CMK (cell line): ENCODE data around the gene PIK3R2.
"Not testable (repeated sequence)": the region's sequence is repeated elsewhere in the genome, so short reads cannot be mapped to it uniquely, and the experiment has no call there.

Source experiments
- DNase-seq: peaks from one replicate; pipeline ENCODE4 v3.0.0-alpha.2; 2010; ENCODE audit warnings: low read depth

The PIK3R2 gene

DNA sequence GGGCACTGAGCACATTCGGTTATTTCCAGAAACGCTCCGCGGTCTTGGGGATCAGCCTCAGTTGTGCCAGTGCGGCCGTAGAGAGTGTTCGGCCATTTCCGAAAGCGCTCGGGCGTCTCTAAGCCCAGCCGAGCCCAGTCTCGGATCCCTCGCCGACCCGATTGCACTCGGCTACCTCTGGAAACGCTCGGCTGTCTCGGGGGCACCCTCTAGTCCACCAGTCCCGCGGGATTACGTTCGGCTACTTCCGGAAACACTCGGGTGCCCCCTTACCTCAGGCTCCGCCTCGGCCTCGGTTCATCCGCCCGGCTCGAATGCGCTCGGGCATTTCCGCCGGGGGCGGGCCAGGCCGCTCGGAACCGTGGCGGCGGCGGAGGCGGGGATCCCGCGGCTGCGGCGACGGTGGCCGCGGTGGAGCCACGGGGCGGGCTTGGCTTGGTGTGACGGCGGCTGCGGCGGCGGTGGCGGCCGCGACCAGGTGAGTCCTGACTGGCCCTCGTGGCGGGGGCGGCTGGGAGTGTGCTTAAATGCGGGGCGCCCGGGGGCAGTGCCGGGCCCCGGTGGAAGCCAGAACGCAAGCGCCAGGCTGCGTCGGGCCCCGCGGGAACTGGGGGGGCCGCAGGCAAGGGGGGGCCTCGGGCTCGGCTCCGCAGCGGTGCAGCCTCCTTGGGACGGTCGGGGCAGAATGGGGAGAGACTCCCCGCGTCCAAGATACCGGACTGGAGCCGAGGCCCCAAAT lies at the start of gene PIK3R2:
TSS of gene PIK3R2 (plus strand) at position 347 of the 739 bp plus-strand sequence. CDS start 2,717 bp downstream, outside the sequence.
- peak; percentile 85 for DNase-seq

DNA sequence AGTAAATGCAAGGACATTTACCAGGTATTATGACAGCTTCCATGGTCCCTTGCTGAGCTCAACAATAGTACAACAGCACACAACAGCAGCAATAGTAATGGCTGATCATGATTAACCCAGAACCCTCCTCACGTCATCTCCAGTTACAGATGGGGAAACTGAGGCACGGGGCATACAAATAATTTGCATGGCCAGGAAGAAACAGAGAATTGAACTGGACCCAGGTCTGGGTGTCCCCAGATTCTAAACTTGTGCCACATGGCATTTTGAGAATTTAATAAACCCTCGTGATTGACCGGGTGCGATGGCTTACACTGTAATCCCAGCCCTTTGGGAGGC lies 48.2 kb upstream of the PIK3R2 start:
- no peak for DNase-seq

DNA sequence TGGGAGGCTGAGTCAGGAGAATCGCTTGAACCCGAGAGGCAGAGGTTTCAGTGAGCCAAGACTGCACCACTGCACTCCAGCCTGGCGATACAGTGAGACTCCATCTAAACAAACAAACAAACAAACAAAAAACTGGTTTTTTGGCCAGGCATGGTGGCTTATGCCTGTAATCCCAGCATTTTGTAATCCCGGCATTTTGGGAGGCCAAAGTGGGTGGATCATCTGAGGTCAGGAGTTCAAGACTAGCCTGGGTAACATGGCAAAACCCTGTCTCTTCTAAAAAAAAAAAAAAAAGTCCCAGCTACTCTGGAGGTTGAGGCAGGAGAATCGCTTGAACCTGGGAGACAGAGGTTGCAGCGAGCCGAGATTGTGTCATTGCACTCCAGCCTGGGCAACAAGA lies 47.7 kb upstream of the PIK3R2 start:
- DNase-seq, result not testable (repeated sequence)

DNA sequence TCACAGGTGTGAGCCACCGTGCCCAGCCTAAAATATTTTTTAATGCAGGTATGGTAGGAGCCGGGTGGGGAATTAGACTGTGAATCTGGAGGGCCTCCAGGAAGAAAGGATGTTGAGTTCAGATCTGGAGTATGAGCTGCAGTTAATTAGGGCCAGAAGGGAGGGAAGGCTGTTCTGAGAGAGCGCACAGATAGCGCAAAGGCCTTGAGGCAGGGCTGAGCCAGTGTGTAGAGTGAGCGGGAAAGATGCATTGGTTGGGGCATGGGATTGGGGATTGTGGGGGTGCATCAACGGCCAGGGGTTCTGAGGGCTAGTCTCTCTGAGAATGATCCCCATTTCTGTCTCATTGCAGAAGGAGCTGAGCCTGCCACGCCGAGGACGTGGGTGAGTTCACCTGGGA lies 45.7 kb upstream of the PIK3R2 start:
- no peak for DNase-seq

DNA sequence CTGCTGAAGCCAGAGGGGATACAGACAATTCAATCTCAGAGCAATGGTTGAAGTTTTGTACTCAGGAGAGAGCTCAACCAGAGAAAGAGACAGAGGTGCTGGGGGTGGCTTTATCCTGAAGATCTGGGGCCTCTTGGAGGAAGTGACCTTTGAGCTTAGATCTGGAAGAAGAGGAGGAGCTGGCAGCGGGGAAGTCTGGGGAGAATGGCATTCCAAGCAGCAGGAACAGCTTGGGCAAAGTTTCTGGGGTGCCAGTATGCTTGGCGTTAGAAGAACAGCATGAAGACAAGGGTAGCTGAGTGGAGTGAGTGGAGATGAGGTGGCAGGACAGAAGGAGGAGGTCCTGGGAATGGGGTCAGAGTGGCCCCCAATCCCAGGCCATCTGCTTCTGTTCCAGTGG lies 44.1 kb upstream of the PIK3R2 start:
- no peak for DNase-seq

DNA sequence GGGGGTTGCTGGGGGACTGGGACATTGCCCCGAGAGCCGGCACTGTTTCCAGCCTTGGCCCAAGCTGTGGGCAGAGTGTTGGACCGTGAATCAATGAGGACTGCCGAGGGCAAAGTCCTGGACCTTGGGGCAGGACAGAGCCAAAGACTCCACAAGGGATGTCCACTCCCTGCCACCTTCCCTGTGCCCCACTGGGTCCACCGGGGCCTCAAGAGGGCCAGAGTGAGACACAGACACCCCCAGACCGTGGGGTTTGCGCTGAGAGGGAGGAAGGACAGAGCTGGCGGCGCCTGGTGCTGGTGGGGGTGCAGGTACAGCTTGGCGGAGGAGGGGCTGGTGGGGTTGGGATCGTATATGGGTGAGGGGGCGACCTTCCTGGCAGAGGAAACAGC lies 43.6 kb upstream of the PIK3R2 start:
- no peak for DNase-seq

DNA sequence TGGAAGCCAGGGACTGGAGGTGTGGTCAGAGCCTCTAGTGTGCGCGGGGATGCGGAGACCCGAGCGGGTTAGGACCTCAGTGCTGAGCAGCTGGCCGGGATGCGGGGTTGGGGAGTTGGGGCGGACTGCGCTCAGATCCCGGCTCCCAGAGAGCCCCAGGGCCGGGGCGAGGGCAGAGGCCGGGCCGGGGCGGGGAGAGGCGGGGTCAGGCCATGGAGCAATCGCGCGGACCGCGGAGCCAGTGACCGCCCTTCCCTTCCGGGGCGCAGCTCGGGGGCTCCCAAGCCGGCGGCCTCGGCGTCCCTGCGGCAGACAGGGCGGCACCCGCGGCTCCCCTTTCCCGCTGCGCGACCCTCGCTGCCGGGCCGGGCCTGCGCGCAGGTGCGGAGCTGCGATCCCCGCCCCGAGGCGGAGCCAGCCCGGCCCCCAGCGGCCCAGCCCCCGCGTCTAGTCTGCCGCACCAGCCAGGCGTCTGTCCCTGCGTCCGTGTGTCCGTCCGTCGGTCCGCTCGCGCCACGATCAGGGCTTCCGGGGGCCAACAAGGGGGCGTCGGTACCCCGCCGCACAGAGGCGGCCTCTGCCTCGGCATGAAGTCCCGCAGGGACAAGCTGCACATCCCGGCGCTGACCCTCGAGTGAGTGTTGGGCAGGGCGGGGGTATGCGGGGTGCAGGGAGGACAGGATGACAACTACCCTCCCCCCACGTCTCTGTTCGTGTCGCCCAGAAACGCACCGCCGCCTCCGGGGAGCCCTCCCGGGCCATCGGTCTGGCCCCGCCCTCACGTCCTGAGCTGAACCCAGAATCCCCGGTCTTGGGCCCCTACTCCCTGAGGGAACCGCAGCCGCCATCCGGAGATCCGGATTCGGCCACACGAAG lies 43.0 kb upstream of the PIK3R2 start:
- no peak for DNase-seq

DNA sequence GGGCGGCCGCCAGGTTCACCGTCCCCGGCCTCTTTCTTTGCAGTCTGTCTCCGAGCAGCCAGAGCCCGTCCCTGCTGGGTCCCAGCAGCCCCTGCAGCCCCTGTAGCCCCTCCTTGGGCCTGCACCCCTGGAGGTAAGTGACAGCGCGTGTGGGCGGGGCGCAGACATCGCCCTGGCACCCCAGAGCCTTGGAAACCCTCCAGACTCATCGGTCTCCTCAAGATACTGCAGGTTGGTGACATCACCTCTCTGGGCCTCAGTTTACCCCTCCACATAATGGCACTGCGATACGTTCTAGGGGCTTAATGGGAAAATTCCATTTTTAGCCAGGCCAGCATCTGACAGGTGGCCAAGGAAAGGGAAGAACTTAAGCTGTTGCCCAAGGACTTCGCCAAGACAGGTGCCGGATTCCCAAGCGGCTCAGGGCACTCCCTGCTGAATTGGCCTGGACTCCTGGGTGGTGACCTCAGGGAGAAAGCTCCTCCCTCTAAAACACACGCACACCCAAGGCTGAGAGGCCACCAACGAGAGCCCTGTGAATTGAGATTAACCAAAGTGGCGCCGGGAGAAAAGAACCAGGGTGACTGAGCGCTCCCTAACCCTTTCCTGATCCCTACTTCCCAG lies 42.2 kb upstream of the PIK3R2 start:
- DNase-seq, result no peak

DNA sequence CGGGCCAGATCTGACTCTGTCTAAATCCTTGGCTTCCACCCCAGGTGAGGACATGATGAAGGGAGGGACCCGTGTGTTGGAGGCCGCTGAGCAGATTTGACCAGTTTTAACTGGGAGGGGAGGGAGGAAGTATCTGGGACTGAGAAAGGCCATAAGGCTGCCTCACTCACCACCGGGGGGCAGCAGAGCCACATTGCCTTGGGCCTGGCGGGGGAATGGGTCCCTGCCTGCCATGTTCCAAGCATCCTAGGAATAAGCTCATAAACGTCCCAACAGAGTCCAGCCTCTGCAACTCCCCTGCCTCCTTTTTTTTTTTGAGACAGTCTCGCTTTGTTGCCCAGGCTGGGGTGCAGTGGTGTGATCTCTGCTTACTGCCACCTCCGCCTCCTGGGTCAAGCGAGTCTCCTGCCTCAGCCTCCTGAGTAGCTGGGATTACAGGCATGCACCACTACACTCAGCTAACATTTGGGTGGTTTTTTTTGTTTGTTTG lies 39.9 kb upstream of the PIK3R2 start:
- no peak for DNase-seq

DNA sequence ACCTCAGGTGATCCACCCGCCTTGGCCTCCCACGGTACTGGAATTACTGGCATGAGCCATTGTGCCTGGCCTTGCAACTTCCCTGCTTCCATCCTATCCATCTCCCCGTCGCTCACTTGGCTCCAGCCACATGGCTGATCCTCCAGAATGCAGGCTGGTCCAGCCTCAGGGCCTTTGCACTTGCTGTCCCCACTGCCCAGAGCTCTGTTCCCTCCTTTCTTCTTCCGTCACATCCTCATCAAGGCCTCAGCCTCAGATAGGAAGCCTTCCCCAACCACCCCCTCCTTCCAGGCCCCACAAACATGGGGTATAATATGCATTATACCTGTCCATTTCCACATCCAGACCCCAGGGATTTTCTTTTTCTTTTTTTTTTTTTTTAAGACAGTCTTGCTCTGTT lies 39.1 kb upstream of the PIK3R2 start:
- DNase-seq, result no peak

DNA sequence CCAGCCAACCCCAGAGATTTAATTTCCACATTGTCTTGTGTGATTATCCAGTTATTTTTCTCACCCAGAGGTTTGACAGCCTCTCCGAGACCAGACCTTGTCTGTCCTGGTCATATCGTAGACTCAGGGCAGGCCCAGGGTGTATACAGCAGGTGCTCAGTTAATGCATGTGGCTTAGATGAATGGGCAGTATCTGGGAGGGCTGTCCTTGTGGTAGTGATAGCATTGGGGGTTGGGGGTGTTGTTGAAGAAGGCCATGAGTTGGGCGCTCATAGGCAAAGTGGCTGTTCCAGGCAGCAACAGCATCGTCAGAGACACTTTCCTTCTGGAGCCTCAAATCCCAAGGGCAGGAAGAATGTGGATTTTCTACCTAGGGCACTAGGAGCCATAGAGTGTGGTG lies 38.5 kb upstream of the PIK3R2 start:
- no peak for DNase-seq

DNA sequence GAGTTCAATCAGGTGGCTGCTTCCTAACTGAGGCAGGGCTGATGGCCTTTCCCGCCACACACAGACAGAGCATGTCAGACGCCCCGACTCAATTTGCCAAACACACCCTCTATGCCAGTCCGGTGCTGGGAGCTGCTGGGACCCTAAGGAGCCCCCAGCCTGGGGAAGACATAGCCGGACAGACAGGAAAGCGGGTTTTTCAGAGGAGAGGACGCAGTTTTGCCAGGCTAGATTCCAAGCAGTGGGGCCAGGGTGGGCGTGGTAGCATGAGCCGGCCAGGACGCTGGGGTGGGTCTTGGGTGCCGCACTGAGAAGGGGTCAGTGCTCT lies 35.6 kb upstream of the PIK3R2 start:
- DNase-seq, result no peak

DNA sequence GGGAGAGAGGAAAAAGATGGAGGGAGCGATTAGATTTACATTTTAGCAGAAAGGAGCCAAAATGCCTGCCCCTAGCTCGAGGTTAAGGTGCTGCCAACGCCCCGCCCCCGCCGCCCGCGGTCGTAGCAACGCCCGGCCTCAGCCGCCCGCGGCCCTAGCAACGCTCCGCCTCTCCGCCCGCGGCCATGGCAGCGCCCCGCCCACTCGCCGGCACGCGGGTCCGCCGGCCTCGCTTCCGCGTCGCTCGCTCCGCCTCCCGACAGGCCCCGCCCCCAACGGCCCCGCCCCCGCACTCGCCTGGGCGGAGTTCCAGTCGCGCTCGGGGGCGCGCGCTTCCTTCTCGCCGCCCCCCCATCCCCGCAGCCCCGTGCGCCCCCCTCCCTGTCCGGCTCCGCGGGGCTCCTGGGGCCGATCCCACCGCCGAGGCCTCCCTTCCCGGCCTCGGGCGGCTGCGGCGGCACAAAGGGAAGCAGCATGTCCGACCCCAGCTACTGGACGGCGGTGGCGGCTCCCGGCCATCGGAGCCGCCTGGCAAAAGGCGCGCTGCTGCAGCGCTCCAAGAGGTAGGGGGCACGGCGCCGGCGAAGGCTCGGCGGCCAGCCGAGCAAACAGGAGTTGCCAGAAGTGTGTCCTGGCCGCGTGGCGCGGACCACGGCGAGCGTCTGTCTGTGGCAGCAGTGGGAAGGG lies 35.1 kb upstream of the PIK3R2 start:
- DNase-seq, result no peak

DNA sequence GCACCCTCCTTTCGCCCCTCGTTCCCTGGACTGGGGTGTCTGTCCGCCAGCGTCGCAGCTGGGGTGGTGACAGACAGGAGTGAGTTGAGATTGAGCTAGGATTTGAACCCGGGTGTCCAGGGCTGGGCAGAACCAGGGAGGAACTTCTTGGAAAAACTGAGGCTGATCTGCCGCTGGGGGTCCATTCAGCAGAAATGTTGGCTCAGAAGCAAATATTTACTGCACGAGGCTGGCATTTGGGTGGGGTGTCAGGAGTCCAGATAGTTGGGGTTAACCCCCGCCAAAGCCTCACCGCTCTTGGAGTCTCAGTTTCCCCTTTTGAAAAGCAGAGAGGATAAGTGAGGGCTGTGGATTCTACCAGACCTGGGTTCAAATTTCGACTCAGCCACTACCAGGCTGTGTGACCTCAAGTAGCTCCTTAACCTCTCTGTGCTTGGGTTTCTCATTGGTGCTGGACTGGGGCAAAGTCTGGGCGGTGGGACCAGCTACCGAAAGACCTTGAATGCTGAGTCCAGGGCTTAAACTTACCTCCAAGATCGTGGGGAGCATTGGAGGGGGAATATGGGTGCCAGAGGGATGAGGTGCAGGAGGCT lies 34.4 kb upstream of the PIK3R2 start:
- no peak for DNase-seq

DNA sequence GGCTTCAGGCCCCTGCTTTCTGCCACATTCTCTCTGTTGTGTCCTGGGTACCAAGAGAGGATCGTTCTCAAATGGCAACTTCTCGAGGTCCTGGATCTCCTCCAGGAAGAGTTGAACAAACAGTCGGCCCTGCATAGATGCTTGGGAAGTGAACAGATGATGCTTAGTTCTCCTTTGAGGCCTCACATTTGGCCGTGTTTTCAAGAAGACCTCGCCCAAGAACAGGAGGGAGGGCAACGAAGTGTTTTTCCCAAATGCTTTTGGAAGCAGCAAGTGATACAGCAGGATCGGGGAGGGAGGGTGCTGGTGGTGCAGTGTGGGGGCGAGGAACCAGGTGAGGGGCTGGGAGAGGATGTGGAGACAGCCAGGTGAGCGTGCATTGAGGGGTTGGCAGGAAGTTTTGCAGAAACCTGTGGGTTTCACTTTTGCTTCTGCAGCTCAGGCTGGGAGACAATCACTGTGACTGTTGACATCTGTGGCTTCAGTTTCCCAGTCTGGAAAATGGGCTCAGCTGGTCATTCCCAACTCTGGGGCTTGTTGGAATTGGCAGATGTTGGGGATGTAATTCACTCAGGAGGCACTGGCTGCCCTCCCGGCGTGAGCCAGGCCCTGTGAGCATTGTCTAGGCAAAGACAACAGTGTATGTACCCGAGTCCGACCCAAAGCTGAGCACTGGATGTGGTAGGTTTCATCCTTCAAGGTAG lies 33.8 kb upstream of the PIK3R2 start:
- no peak for DNase-seq

DNA sequence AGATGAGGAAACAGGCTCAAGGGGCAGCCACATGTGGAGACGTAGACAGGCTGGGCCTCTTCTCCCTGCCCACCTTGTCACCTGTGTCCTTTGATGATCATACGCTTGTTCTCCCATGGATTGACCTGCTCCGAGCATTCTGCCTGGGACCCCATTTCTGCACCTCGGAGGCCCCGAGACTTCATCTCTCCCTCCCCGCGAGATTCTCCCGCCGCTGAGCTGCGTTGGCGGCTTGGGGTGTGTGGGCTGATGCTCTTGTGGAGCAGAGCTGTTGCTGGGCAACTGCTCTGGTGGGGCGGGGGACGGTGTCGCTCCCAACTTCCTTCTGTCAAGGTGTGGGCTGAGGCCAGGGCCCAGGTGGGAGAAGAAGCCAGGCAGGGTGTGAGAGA lies 33.3 kb upstream of the PIK3R2 start:
- no peak for DNase-seq

DNA sequence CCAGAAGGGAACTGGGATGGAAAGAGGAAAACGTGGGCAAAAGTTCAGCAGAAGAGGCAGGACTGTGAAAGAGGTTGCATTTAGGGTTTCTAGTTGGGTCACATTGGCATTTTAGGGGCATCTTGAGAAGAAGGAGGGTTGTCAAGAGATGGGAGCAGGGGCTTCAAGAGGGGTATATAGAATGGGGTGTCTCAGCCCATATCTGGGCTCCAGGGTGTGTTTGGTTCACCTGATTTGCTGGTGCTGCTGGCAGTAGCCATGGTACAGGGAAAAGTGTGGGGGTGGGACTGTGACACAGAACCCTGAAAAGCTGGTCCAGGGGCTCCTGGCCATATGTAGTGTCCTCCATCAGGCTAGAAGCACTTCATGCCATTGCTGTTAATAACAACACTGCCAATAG lies 32.8 kb upstream of the PIK3R2 start:
- DNase-seq, result no peak

DNA sequence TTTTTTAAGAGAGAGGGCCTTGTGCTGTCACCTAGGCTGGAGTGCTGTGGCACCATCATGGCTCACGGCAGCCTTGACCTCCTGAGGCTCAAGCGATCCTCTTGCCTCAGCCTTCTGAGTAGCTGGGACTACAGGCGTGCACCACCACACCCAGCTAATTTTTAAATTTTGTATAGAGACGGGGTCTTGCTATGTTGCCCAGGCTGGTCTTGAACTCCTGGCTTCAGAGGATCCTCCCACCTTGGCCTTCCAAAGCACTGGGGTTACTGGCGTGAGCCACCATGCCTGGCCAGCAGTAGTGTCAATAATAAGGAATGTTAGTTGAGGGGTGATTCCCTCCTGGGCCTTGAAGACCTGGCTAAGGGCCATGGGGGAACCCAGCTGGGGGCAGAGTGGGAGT lies 31.8 kb upstream of the PIK3R2 start:
- DNase-seq, result no peak

DNA sequence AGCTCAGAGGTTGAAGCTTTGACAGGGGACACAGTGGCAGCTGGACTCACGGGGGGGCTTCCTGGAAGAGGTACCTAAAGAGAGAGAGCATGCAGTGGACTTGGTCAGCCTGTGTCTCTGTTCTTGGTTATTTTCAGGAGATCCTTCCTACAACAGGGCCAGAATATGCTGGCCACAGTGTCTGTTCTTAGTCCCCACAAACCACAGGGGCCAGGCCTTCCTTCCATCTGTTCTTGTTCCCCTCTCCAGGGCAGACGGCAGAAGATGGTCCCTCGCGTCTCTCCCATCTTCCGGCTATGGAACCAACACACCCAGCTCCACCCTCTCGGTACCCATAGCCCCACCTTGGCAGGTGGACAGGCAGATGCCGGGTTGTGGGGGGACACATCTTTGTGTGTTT lies 30.5 kb upstream of the PIK3R2 start:
- no peak for DNase-seq

DNA sequence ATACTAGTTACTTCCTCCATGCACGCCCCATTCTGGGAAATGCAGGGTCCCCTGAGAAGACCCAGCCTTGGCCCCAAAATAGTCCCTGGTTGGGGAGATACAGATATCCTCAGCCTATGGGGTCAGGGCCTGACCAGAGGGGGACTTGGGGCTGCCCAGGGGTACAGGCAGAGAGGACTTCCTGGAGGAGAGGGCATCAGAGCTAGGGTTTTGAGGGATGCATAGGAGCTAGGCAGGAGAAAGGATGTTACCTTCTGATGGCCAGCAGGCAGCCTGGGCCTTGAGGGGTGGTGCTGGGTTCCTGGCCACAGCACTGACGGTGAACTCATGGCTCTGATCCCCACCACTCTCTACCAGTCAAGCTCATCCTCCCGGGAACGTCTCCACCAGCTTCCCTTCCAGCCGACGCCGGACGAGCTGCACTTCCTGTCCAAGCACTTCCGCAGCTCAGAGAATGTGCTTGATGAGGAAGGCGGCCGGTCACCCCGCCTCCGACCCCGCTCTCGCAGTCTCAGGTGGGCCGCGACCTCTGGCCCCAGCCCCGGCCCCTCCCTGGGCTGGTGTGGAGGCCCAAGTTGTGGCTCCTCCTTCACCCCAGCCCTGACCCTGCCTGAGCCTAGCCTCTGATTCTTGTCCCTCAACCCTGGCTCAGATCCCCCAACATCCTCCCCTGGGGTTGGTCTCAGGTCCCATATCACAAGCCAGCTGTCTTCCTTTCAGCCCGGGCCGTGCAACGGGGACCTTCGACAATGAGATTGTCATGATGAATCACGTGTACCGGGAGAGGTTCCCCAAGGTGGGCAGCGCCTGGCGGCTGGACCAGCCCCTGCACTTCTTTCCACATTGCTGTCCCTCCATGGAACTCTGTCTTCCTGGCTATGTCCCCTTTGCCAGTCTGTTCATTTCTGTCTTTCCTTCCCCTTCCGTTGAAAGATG lies 29.8 kb upstream of the PIK3R2 start:
- DNase-seq, result no peak
